GM18873 (cell line): ENCODE data around the gene ABCA3.

ENCODE experiments used
- ATAC-seq: cut with Tn5 transposase; IDR thresholded peaks from one replicate; pipeline ENCODE4 v1.9.1; 2021; ENCODE audit warnings: mild to moderate bottlenecking, moderate library complexity, moderate number of reproducible peaks; ENCODE audit not compliant: unreplicated experiment, low FRiP score

ABCA3 gene

GRCh38 chr16:2323701-2324100 lies 16.8 kb downstream of the ABCA3 start:
- ATAC-seq: no peak

GRCh38 chr16:2319606-2320005 lies 20.9 kb downstream of the ABCA3 start:
- ATAC-seq: no peak

DNA sequence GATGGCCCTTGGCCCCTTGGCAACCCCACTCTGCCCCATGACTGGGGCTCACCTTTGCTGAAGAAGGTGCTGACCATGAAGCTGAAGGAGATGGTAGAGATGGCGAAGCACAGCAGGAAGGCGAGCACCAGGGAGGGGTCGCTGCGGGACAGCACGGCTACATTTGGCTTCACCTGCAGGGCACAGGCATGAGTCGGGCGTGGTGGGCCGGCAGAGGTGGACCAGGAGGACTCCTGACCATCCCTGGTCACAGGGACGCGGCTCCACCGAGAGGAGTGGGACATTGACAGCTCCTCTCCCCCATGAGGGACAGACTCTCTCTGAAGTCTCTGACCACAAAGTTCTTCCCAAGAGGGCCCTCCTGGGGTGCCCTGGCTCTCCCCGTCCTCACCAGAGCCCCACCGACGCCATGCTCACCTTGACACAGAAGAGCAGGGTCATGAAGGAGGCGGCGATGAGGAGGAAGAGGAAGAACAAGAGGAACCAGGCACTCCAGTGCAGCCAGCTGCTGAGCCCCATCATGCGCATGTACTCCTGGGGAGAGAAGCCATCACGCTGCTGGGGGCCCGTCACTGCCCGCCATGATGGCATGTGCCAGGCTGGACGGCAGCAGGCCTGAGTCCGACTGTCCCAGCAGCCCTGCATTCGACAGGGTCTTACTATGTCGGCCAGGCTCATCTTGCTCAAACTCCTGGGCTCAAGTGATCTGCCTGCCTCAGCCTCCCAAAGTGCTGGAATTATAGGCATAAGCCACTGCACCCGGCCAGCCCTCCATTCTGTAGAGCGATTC lies 23.1 kb downstream of the ABCA3 start:
- no peak for ATAC-seq

GRCh38 chr16:2308089-2308962 lies 32.2 kb downstream of the ABCA3 start:
- no peak for ATAC-seq

DNA sequence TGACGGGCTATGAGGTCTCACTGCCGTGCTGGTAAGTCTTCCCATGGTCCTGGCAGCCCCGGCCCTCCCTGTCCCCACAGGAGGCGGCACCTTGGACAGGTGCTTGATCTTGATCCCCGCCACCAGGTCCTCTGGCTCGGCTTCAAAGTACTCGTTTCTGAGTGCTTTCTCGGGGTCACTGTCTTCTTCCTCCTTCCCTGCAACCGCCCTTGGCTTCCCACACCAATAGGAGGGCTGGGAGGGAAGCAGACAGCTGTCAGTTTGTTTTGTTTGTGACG lies 40.7 kb downstream of the ABCA3 start:
- ATAC-seq: no peak

DNA sequence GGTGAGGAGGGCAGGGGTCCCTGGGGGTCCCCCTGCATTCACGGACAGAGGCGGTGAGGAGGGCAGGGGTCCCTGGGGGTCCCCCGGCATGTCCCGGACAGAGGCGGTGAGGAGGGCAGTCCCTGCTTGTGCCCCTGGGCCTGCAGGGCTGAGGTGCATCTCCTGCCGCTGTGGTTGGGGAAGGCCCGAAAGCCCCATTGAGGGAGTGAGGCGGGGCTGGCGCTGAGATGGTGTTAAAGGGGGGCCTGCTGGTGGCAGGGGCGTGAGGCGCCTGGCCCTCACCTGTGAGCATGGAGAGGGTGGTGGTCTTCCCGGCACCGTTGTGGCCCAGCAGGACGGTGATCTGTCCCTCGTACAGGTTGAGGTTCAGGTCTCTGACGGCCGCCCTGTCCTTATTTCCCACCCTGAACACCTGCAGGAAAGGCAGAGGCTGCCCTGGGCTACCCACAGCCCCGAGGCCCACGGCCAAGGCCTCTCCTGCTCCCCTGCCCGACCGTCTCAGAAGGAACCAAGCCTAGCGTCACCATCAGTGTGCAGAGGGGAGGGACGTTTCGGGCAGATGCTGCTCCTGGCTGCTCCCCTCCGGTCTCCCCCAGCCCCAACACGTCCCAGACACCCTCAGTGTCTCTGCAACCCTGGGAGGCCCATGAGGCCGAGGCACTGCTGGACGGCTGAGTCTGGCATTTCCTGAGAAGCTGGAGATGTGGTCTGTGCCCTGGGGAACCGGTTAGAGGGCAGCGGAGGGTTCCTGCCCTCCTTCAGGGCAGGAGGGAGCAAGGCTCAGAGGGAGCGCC lies 41.2 kb downstream of the ABCA3 start:
- ATAC-seq: no peak

GRCh38 chr16:2298621-2299020 lies 41.9 kb downstream of the ABCA3 start:
- ATAC-seq: no peak

- ATAC-seq: no peak
Observed at GRCh38 chr16:2297506-2297860, 43.0 kb downstream of the ABCA3 start.

DNA sequence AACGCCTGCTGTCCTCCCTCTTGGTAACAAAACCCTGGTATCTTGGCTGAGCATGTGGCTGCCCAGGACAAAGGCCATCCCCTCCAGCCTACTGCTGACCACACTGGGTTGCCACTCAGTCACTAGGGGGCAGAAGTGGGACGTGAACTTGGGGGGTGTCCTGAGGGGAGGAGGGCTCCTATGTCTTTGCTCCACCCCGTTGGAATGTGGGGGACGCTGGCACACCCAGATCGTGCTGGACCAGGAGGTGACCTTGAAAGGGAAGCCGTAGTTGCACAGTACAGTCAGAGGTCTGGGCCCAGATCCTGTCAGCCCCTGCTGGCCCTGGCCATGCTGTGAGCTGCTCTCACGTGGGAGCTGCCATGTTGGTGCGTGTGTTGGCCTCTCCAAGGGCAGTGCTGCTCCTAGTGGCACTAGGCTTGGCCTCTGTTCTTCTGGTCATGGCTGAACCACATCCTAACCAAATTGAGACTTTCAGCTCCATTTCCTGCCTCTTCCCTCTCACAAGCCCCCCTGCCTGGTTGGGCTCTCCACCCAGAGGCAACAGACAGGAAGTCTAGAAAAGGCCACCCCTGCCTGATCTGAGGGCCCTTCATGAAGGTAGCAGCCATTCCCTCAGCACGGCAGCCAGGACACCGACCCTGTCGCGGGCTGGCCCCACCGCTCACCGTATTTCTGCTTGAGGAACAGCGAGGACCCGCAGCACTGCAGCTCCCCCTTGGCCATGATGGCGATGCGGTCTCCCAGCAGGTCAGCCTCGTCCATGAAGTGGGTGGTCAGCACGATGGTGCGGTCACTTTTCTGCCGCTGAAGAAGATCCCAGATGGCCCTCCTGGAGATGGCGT lies 43.6 kb downstream of the ABCA3 start:
- no peak for ATAC-seq

DNA sequence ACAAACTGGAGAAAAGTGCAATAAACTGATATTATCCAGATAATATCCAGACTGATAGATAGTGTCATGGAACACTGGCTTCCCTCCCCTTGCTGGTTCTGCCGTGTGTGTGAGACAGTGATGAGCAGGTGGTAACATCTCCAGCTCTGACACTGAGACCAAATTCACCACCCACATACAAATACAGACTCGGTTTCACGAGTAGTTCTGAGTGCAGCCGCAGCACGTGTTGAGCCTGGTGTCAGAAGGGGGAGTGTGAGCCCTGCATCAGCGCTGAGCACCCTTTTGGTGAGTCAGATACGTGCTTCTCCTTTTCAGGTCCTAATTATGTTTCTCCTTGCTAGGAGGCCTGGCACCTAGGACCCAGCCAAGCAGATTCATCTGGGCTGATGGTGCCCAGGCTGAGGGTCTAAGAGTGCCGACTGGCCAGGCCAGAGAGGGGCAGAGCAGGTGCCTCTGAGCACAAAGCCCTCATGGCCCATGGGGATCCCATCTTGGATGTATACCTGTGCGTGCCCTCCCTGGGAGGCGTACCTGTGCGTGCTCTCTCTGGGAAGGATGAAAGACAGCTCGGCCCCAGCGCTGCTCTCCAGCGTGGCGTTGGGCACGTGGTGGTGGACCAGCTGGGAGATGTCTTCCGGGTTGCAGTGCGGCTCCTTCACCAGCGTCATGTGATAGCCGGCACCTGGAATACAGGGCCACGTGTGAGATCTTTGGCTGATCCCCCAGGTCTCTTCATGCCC lies 45.3 kb downstream of the ABCA3 start:
- no peak for ATAC-seq

DNA sequence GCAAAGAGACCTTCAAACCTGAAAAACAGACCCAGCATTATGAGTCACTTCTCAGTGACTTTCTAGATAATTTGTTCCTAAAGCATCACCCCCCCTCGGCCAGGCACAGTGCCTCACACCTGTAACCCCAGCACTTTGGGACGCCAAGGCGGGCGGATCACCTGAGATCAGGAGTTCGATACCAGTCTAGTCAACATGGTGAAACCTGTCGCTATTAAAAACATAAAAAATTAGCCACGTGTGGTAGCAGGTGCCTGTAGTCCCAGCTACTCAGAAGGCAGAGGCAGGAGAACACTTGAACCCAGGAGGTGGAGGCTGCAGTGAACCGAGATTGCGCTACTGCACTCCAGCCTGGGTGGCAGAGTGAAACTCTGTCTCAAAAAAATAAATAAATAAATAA lies 48.3 kb downstream of the ABCA3 start:
- ATAC-seq: no peak

- ATAC-seq: no peak
Observed at GRCh38 chr16:2289282-2289681, 51.2 kb downstream of the ABCA3 start.

- ATAC-seq: no peak
Observed at GRCh38 chr16:2288726-2289125, 51.8 kb downstream of the ABCA3 start.

GRCh38 chr16:2287916-2288547 lies 52.5 kb downstream of the ABCA3 start:
- ATAC-seq: no peak

GRCh38 chr16:2286550-2286949 lies 54.0 kb downstream of the ABCA3 start:
- ATAC-seq: no peak

DNA sequence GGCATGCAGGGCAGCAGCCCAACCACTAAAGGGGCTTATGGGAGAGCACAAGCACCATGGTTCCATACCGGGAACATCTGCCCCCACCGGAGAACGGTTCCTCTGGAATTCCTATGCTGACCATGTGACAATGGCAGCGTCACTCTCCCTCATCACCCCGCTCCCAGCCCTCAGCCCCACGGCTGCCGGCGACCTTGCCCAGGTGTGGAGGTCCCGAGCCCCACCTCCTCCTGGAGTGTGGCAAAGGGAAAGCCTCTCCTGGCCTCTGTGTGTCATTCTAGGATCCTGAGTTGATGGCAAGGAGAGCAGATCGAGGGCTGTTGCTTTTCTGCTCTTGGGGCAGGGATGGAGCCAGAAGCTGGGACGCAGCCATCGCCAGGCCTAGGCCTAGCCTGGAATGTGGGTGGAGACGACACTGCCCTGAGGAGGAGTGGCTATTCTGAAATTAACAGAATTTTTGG lies 54.8 kb downstream of the ABCA3 start:
- no peak for ATAC-seq

DNA sequence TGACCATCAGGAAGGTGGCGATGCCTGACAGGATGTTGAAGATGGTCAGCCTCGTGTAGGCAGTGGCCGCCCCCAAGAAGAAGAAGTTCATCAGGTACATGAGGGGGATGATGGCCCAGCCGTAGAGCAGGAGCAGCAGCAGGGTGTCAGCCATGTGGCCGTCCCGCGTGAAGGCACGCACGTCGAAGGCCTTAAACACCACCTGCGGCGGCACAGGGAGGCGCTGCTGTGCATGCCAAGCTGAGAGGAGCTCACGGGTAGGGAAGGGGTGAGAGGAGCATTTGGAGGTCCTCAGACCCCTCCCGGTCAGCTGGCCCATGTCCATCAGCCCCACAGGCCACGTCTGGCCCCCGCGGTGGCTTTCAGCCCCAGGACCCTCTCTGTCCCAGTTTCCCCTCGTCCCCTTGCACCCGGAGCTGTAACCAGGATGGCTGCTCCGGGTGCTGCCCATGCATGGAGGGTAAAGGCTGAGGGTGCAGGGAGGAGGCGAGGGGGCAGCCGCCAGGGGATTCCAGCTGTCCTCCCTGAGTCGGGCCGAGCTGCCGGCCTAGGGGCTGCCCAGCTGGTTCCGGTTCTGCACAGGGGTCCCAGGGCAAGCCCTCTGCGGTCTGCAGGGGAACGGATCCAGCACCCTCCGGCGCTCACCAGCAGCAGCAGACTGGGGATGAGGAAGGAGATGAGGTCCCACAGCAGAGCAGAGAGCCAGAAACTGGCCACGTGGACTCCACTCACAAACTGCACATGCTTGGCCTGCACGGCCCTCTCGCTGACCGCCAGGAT lies 55.5 kb downstream of the ABCA3 start:
- ATAC-seq: no peak

GRCh38 chr16:2284001-2284770 lies 56.3 kb downstream of the ABCA3 start:
- ATAC-seq: no peak
